Suprapubic skin (tissue), 4 donors: Measurements from ENCODE around the gene RELA.

ENCODE experiments used
- EP300 ChIP-seq: sonication (generic); formaldehyde crosslinking; IDR thresholded peaks from one replicate; pipeline ENCODE4 v1.6.1; 2017; ENCODE audit warnings: antibody characterized with exemption
- POLR2A ChIP-seq, 2 donors: fragments of 450-650 bp; IDR thresholded peaks; one replicate each; pipeline ENCODE4 v1.6.1; 2017; ENCODE audit warnings: antibody characterized with exemption in 2 of 2, mild to moderate bottlenecking in 2 of 2, moderate library complexity in 2 of 2
- POLR2AphosphoS5 ChIP-seq, 3 donors: sonication (generic); formaldehyde crosslinking; IDR thresholded peaks; one replicate each; pipeline ENCODE4 v1.6.1; 2017; ENCODE audit warnings: antibody characterized with exemption in 3 of 3
- TF ChIP-seq, protein P1 (sequence below), 2 donors: fragments of 200-600 bp in 1 of 2; fragments of 450-650 bp in 1 of 2; sonication (generic) in 1 of 2; IDR thresholded peaks; one replicate each; pipeline ENCODE4 v1.5.1; 2016 to 2019; ENCODE audit warnings: antibody characterized with exemption in 2 of 2, mild to moderate bottlenecking in 1 of 2, moderate library complexity in 1 of 2

- TF ChIP-seq POLR2A (IDR thresholded peaks at IDR 0.05): no peak
- no peak for TF ChIP-seq EP300
- TF ChIP-seq, protein P1, sequence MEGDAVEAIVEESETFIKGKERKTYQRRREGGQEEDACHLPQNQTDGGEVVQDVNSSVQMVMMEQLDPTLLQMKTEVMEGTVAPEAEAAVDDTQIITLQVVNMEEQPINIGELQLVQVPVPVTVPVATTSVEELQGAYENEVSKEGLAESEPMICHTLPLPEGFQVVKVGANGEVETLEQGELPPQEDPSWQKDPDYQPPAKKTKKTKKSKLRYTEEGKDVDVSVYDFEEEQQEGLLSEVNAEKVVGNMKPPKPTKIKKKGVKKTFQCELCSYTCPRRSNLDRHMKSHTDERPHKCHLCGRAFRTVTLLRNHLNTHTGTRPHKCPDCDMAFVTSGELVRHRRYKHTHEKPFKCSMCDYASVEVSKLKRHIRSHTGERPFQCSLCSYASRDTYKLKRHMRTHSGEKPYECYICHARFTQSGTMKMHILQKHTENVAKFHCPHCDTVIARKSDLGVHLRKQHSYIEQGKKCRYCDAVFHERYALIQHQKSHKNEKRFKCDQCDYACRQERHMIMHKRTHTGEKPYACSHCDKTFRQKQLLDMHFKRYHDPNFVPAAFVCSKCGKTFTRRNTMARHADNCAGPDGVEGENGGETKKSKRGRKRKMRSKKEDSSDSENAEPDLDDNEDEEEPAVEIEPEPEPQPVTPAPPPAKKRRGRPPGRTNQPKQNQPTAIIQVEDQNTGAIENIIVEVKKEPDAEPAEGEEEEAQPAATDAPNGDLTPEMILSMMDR (IDR thresholded peaks at IDR 0.05): no peak
- TF ChIP-seq POLR2AphosphoS5 (IDR thresholded peaks at IDR 0.05): no peak
These were observed 46.9 kb upstream of the RELA start for GRCh38 chr11:65709661-65710060.
